Measurements from ENCODE around the gene TXNIP. TPM values are rescaled to one million over a fixed set of nuclear protein-coding genes. Genes with fewer than 3 reads are reported as not detected.

The TXNIP gene
- polyA plus RNA-seq, 1 of the 3 experiments (the other 2 are of a cell fraction): 44.6 TPM

DNA sequence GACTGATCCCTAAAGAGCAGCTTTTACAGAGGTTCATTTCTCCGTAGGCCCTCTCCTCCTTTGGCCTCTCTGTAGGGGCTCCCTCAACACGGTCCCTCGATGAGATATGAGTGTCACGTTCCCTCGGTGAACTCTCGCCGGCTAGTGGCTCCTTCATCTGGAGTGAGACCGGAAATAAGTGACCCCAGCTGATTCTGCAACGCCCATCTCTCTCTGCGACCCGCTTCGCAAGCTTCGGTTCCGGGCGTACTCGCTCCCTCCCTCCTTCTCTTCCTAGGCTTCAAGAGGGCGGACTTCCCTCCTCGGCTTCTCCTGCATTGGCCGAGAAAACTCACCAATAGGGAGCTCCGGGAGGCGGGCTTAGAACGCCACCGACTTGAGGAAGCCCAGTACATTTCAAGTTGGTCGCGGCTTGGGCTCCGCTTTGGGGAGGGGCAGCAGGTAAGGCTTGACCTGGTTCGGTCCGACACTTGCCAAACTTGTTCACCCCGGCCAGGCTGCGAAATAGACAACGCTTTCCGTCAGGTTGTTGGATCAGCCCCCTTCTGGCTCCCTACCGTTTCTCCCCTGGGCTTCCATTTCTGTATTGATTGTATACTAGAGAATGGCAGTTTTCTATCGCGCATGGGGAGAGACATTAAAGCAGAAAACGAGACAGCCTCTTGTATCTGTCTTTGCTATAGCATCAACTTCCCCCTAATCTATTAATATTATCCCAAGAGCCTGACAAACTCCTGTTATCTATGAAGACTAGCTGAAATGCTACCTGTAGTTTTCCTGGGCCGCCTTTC is 31.9 kb downstream of the TXNIP start, which contains the start of the genes ANKRD34A and POLR3GL:
Gene ANKRD34A, minus strand, starts transcription at position 248 of the 791 bp plus-strand sequence. CDS start 2,816 bp downstream, outside the sequence.
Gene POLR3GL, plus strand, starts transcription at position 363 of the 791 bp plus-strand sequence. CDS start 10,176 bp downstream, outside the sequence.
- peak within 1 kb of the TSS; percentile 77 to 78 for H3K4me3 ChIP-seq (ENCODE audit: low read depth in 2 of 2, low read length in 1 of 2)
- H3K27me3 ChIP-seq (ENCODE audit: insufficient read depth): no peaks in the 10 kb centered on the region
- H3K4me2 ChIP-seq: peak within 1 kb of the TSS; percentile 95
- peaks cover 0 to 7% of the 10 kb centered on the region in 2 experiments for H3K36me3 ChIP-seq (replicated peaks in 1 of 2; ENCODE audit: control insufficient read depth in 1 of 2, insufficient read depth in 2 of 2, low read length in 1 of 2)
- H3K9me3 ChIP-seq: no peaks in the 10 kb centered on the region
- H3K79me2 ChIP-seq (ENCODE audit: insufficient read depth): 0 out of 2 replicates have a peak, but pooled peaks cover 4% of the 10 kb centered on the region
- WGBS (ENCODE audit: low lambda C conversion rate): 3% methylated on average over 10 of the region's 37 CpGs
- H3F3A ChIP-seq (replicated peaks; ENCODE audit: insufficient read depth): peaks cover 24% of the 10 kb centered on the region
- ChIA-PET CTCF (interaction anchor here (0.7 to 3.3 kb wide), 12 partner anchors 11 to 119 kb away, joined by 3 to 16 read pairs (median 4); partner anchors contain the start of genes NUDT17 and RBM8A), POLR2A (interaction anchor here (0.6 to 3.8 kb wide), 5 partner anchors 15 to 118 kb away, joined by 3 to 31 read pairs (median 8); partner anchors contain the start of genes PEX11B, PIAS3 and RBM8A)
- peak within 1 kb of the TSS; percentile 56 for H3K9ac ChIP-seq
- peaks cover 19 to 37% of the 10 kb centered on the region in 2 experiments for H3K4me1 ChIP-seq (ENCODE audit: control insufficient read depth in 1 of 2, insufficient read depth in 2 of 2, low read depth in 1 of 2, low read length in 1 of 2)
- no peaks in the 10 kb centered on the region for H4K20me1 ChIP-seq (ENCODE audit: insufficient read depth)
- no peaks in the 10 kb centered on the region for H3K9me2 ChIP-seq
- H3K27ac ChIP-seq (ENCODE audit: low read depth in 2 of 2, low read length in 1 of 2): peak within 1 kb of the TSS; percentile 83 to 98
- peak; percentile 86 for DNase-seq
- H2AFZ ChIP-seq (ENCODE audit: low read depth): peak within 1 kb of the TSS; percentile 92
- TF ChIP-seq RFX5 (IDR thresholded peaks at IDR 0.05; ENCODE audit: low read length) (peak; percentile 32; the same call in 1 of the 2 replicates), TCF12 (IDR thresholded peaks at IDR 0.05) (0 out of 2 replicates have a peak, but pooled peaks have one; percentile 6), SMC3 (IDR thresholded peaks at IDR 0.05; ENCODE audit: low read depth, low read length) (no peak), RAD21 (IDR thresholded peaks at IDR 0.05; ENCODE audit: low read length) (no peak), USF1 (IDR thresholded peaks at IDR 0.05; ENCODE audit: borderline replicate concordance, low read depth) (no peak; the same call in 1 of the 2 replicates), TAF1 (IDR thresholded peaks at IDR 0.05; ENCODE audit: borderline replicate concordance, low read depth, low read length) (peak; percentile 69), GATA2 (CRISPR knock-in tag; IDR thresholded peaks at IDR 0.05) (no peak), EP300 (IDR thresholded peaks at IDR 0.05; ENCODE audit: borderline replicate concordance in 1 of 2, low read depth in 1 of 2, low read length in 1 of 2) (no peak), FOXM1 (IDR thresholded peaks at IDR 0.05; ENCODE audit: low read depth) (no peak), JUND (IDR thresholded peaks at IDR 0.05) (no peak), SIN3A (IDR thresholded peaks at IDR 0.05; ENCODE audit: borderline replicate concordance, low read depth, low read length) (peak; percentile 19; the same call in 1 of the 2 replicates), MEF2A (IDR thresholded peaks at IDR 0.05; ENCODE audit: borderline replicate concordance, low read depth) (no peak), NFIC (IDR thresholded peaks at IDR 0.05; ENCODE audit: borderline replicate concordance) (no peak), MAX (IDR thresholded peaks at IDR 0.05; ENCODE audit: low read depth) (peak; percentile 30; the same call in 1 of the 2 replicates), CHD2 (IDR thresholded peaks at IDR 0.05; ENCODE audit: low read length, partially characterized antibody) (no peak), FOXJ3 (CRISPR knock-in tag; IDR thresholded peaks at IDR 0.05) (no peak), ELF1 (IDR thresholded peaks at IDR 0.05) (peak; percentile 36)
- TF ChIP-seq, protein P1, sequence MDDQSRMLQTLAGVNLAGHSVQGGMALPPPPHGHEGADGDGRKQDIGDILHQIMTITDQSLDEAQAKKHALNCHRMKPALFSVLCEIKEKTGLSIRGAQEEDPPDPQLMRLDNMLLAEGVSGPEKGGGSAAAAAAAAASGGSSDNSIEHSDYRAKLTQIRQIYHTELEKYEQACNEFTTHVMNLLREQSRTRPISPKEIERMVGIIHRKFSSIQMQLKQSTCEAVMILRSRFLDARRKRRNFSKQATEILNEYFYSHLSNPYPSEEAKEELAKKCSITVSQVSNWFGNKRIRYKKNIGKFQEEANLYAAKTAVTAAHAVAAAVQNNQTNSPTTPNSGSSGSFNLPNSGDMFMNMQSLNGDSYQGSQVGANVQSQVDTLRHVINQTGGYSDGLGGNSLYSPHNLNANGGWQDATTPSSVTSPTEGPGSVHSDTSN (IDR thresholded peaks at IDR 0.05): no peak
- TF ChIP-seq, protein P2, sequence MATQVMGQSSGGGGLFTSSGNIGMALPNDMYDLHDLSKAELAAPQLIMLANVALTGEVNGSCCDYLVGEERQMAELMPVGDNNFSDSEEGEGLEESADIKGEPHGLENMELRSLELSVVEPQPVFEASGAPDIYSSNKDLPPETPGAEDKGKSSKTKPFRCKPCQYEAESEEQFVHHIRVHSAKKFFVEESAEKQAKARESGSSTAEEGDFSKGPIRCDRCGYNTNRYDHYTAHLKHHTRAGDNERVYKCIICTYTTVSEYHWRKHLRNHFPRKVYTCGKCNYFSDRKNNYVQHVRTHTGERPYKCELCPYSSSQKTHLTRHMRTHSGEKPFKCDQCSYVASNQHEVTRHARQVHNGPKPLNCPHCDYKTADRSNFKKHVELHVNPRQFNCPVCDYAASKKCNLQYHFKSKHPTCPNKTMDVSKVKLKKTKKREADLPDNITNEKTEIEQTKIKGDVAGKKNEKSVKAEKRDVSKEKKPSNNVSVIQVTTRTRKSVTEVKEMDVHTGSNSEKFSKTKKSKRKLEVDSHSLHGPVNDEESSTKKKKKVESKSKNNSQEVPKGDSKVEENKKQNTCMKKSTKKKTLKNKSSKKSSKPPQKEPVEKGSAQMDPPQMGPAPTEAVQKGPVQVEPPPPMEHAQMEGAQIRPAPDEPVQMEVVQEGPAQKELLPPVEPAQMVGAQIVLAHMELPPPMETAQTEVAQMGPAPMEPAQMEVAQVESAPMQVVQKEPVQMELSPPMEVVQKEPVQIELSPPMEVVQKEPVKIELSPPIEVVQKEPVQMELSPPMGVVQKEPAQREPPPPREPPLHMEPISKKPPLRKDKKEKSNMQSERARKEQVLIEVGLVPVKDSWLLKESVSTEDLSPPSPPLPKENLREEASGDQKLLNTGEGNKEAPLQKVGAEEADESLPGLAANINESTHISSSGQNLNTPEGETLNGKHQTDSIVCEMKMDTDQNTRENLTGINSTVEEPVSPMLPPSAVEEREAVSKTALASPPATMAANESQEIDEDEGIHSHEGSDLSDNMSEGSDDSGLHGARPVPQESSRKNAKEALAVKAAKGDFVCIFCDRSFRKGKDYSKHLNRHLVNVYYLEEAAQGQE (IDR thresholded peaks at IDR 0.05; ENCODE audit: low read depth, low read length): no peak
- TF ChIP-seq, protein P3, sequence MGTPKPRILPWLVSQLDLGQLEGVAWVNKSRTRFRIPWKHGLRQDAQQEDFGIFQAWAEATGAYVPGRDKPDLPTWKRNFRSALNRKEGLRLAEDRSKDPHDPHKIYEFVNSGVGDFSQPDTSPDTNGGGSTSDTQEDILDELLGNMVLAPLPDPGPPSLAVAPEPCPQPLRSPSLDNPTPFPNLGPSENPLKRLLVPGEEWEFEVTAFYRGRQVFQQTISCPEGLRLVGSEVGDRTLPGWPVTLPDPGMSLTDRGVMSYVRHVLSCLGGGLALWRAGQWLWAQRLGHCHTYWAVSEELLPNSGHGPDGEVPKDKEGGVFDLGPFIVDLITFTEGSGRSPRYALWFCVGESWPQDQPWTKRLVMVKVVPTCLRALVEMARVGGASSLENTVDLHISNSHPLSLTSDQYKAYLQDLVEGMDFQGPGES (IDR thresholded peaks at IDR 0.05; ENCODE audit: low read depth, low read length): no peak
- TF ChIP-seq, protein P4, sequence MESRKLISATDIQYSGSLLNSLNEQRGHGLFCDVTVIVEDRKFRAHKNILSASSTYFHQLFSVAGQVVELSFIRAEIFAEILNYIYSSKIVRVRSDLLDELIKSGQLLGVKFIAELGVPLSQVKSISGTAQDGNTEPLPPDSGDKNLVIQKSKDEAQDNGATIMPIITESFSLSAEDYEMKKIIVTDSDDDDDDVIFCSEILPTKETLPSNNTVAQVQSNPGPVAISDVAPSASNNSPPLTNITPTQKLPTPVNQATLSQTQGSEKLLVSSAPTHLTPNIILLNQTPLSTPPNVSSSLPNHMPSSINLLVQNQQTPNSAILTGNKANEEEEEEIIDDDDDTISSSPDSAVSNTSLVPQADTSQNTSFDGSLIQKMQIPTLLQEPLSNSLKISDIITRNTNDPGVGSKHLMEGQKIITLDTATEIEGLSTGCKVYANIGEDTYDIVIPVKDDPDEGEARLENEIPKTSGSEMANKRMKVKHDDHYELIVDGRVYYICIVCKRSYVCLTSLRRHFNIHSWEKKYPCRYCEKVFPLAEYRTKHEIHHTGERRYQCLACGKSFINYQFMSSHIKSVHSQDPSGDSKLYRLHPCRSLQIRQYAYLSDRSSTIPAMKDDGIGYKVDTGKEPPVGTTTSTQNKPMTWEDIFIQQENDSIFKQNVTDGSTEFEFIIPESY (IDR thresholded peaks at IDR 0.05; ENCODE audit: borderline replicate concordance, low read depth): no peak
- TF ChIP-seq, protein P5, sequence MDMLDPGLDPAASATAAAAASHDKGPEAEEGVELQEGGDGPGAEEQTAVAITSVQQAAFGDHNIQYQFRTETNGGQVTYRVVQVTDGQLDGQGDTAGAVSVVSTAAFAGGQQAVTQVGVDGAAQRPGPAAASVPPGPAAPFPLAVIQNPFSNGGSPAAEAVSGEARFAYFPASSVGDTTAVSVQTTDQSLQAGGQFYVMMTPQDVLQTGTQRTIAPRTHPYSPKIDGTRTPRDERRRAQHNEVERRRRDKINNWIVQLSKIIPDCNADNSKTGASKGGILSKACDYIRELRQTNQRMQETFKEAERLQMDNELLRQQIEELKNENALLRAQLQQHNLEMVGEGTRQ (IDR thresholded peaks at IDR 0.05; ENCODE audit: borderline replicate concordance, low read depth, low read length): no peak
